A673 (cell line): ENCODE measurements around the gene CNGA2. TPM values are rescaled to one million over a fixed set of nuclear protein-coding genes. Genes with fewer than 3 reads are reported as not detected.

Source experiments
- BruUV-seq: library from RNA; stranded (reverse); fragments of 400-500 nt; replicated peaks from 2 replicates; lab custom pipeline; 2021; lab: Mats Ljungman, UMichigan
- CTCF ChIA-PET: fragments of 300-600 bp; sonication (Branson Sonifier 250); formaldehyde crosslinking; loops from one replicate; lab custom pipeline; 2022; ENCODE audit warnings: antibody characterized with exemption; lab: Charles Lee
- POLR2A ChIA-PET: fragments of 300-600 bp; sonication (Branson Sonifier 250); formaldehyde crosslinking; loops from one replicate; lab custom pipeline; 2022; ENCODE audit warnings: antibody characterized with exemption; ENCODE audit not compliant: low non-redundant PET; lab: Charles Lee
- DNase-seq: peaks from one replicate; pipeline ENCODE4 v3.0.0-alpha.2; 2015; ENCODE audit warnings: low spot score
- H3K27ac ChIP-seq: fragments of 200-600 bp; sonication (generic); 2 replicates; pipeline ENCODE4 v1.5.1; 2016; ENCODE audit warnings: mixed run types, low read depth, mild to moderate bottlenecking, mixed read lengths, antibody characterized with exemption, low read length; ENCODE audit not compliant: poor library complexity, severe bottlenecking
- H3K27me3 ChIP-seq: fragments of 200-600 bp; sonication (generic); replicated peaks from 2 replicates; pipeline ENCODE4 v1.6.1; 2017; ENCODE audit warnings: mixed run types, low read depth, mild to moderate bottlenecking, mixed read lengths, antibody characterized with exemption, low read length; ENCODE audit not compliant: insufficient read depth, poor library complexity
- H3K36me3 ChIP-seq: fragments of 200-600 bp; sonication (generic); 2 replicates; pipeline ENCODE4 v1.6.1; 2016; ENCODE audit warnings: mixed run types, mild to moderate bottlenecking, mixed read lengths, antibody characterized with exemption, low read length; ENCODE audit not compliant: insufficient read depth, poor library complexity, severe bottlenecking
- H3K4me1 ChIP-seq: fragments of 200-600 bp; sonication (generic); 2 replicates; pipeline ENCODE4 v1.6.1; 2017; ENCODE audit warnings: mixed run types, mild to moderate bottlenecking, mixed read lengths, antibody characterized with exemption, low read length; ENCODE audit not compliant: insufficient read depth, poor library complexity, severe bottlenecking
- H3K4me3 ChIP-seq: fragments of 200-600 bp; sonication (generic); 2 replicates; pipeline ENCODE4 v1.5.1; 2016; ENCODE audit warnings: low read depth, mixed run types, mild to moderate bottlenecking, mixed read lengths, low read length; ENCODE audit not compliant: poor library complexity, severe bottlenecking
- H3K9me3 ChIP-seq: fragments of 200-600 bp; sonication (generic); 2 replicates; pipeline ENCODE4 v1.6.1; 2016; ENCODE audit warnings: mixed run types, low read depth, mild to moderate bottlenecking, mixed read lengths, antibody characterized with exemption, low read length; ENCODE audit not compliant: poor library complexity, severe bottlenecking
- EZH2 ChIP-seq: fragments of 200-600 bp; sonication (generic); IDR thresholded peaks from 2 replicates; pipeline ENCODE4 v1.6.1; 2017; ENCODE audit warnings: borderline replicate concordance, low read depth, mild to moderate bottlenecking, mixed read lengths, antibody characterized with exemption, low read length; ENCODE audit not compliant: poor library complexity, severe bottlenecking
- intact Hi-C: fragments of 100-400 bp; cut with micrococcal nuclease; formaldehyde crosslinking; loops from one replicate; pipeline ENCODE4 v1.10.0; 2022; ENCODE audit not compliant: unreplicated experiment
- total RNA-seq: library from RNA; stranded (reverse); gene quantifications from 2 replicates; pipeline ENCODE4 v1.2.3, GENCODE V29; 2021
- TF ChIP-seq, protein P1 (sequence below): fragments of 300-800, 200-600 bp; sonication (generic); conservative IDR thresholded peaks from 2 replicates; pipeline ENCODE4 v1.5.1; 2017; ENCODE audit warnings: low read depth, mild to moderate bottlenecking, antibody characterized with exemption, low read length, moderate library complexity, mixed read lengths

Gene CNGA2
- total RNA-seq, 1 experiment from 2014 or later = not detected

- BruUV-seq = no TSS peak
- Histone ChIP-seq H3K36me3 (no peaks in the 10 kb centered on the region), H3K27ac (no peak overlapping the region), H3K4me1 (no peaks in the 10 kb centered on the region), H3K4me3 (no peak overlapping the region), H3K27me3 (no peaks in the 10 kb centered on the region), H3K9me3 (no peaks in the 10 kb centered on the region)
- intact Hi-C loops = loop anchor here (5.0 to 10.0 kb wide), 2 partner anchors 1063 to 1170 kb away; no protein-coding TSS in a partner anchor
- DNase-seq = no peak
- CTCF ChIA-PET = no interaction called here
- TF ChIP-seq, protein P1, sequence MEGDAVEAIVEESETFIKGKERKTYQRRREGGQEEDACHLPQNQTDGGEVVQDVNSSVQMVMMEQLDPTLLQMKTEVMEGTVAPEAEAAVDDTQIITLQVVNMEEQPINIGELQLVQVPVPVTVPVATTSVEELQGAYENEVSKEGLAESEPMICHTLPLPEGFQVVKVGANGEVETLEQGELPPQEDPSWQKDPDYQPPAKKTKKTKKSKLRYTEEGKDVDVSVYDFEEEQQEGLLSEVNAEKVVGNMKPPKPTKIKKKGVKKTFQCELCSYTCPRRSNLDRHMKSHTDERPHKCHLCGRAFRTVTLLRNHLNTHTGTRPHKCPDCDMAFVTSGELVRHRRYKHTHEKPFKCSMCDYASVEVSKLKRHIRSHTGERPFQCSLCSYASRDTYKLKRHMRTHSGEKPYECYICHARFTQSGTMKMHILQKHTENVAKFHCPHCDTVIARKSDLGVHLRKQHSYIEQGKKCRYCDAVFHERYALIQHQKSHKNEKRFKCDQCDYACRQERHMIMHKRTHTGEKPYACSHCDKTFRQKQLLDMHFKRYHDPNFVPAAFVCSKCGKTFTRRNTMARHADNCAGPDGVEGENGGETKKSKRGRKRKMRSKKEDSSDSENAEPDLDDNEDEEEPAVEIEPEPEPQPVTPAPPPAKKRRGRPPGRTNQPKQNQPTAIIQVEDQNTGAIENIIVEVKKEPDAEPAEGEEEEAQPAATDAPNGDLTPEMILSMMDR = no peak
- TF ChIP-seq EZH2 = no peak
- POLR2A ChIA-PET = no interaction called here
Measured at GRCh38 chrX:151754641-151755215, 20.2 kb downstream of the CNGA2 start.

GRCh38 chrX:151759041-151759708 lies 24.6 kb downstream of the CNGA2 start:
- Histone ChIP-seq H3K27me3 (no peaks in the 10 kb centered on the region), H3K36me3 (no peaks in the 10 kb centered on the region), H3K4me3 (no peak overlapping the region), H3K9me3 (no peaks in the 10 kb centered on the region), H3K4me1 (no peaks in the 10 kb centered on the region), H3K27ac (no peak overlapping the region)
- TF ChIP-seq, protein P1 = no peak
- no peak for TF ChIP-seq EZH2
- ChIA-PET POLR2A (no interaction called here), CTCF (no interaction called here)
- intact Hi-C loops = loop anchor here (10.0 kb wide), 1 partner anchor 1166 kb away; no protein-coding TSS in a partner anchor
- DNase-seq = no peak
- no TSS peak for BruUV-seq

- BruUV-seq = no TSS peak
- ChIA-PET POLR2A (no interaction called here), CTCF (no interaction called here)
- DNase-seq = no peak
- H3K36me3 ChIP-seq = no peaks in the 10 kb centered on the region
- H3K27me3 ChIP-seq = no peaks in the 10 kb centered on the region
- intact Hi-C loops = no loop called here
- no peak overlapping the region for H3K27ac ChIP-seq
- no peak for TF ChIP-seq EZH2
- TF ChIP-seq, protein P1 = no peak
- H3K4me1 ChIP-seq = no peaks in the 10 kb centered on the region
- H3K4me3 ChIP-seq = no peak overlapping the region
- H3K9me3 ChIP-seq = no peaks in the 10 kb centered on the region
Measured at GRCh38 chrX:151762802-151763201, 28.3 kb downstream of the CNGA2 start.
